HepG2 (cell line): ENCODE measurements around the gene CCDC116. TPM values are rescaled to one million over a fixed set of nuclear protein-coding genes. Genes with fewer than 3 reads are reported as not detected.

Source experiments
- ATF7 ChIP-seq, 2 experiments: fragments of 450-650 bp in 1 of 2; sonication (generic) in 1 of 2; formaldehyde crosslinking in 1 of 2; IDR thresholded peaks; 2 replicates each; pipeline versions ENCODE4 v1.4.0 to v1.6.1; 2016 to 2020; ENCODE audit warnings: antibody characterized with exemption in 1 of 2, mild to moderate bottlenecking in 1 of 2, missing genetic modification reagents in 1 of 2
- CENPX ChIP-seq: sonication (generic); formaldehyde crosslinking; IDR thresholded peaks from 2 replicates; pipeline ENCODE4 v1.9.0; 2021; ENCODE audit warnings: mild to moderate bottlenecking, missing genetic modification reagents, moderate library complexity
- GTF2F1 ChIP-seq: fragments of 150-350 bp; IDR thresholded peaks from 2 replicates; pipeline ENCODE4 v1.6.1; 2014; ENCODE audit warnings: low read length
- IKZF1 ChIP-seq: fragments of 450-650 bp; IDR thresholded peaks from 2 replicates; pipeline ENCODE4 v1.7.1; 2016
- KLF13 ChIP-seq: sonication (generic); formaldehyde crosslinking; IDR thresholded peaks from 2 replicates; pipeline ENCODE4 v1.4.0; 2020; ENCODE audit warnings: mild to moderate bottlenecking, missing genetic modification reagents
- MBNL3 ChIP-seq: fragments of 250-450 bp; sonication (Bioruptor Pico); conservative IDR thresholded peaks from 2 replicates; pipeline ENCODE4 v1.8.0; 2022; ENCODE audit warnings: mild to moderate bottlenecking, inconsistent platforms
- MED13 ChIP-seq: sonication (generic); formaldehyde crosslinking; IDR thresholded peaks from 2 replicates; pipeline ENCODE4 v1.5.0; 2020; ENCODE audit warnings: missing genetic modification reagents
- MIXL1 ChIP-seq: IDR thresholded peaks from 2 replicates; pipeline ENCODE4 v1.6.1; 2016
- NR2C2 ChIP-seq: sonication (generic); formaldehyde crosslinking; IDR thresholded peaks from 2 replicates; pipeline ENCODE4 v1.4.0; 2020; ENCODE audit warnings: missing genetic modification reagents, mild to moderate bottlenecking, moderate library complexity, borderline replicate concordance
- PHF8 ChIP-seq: sonication (generic); formaldehyde crosslinking; IDR thresholded peaks from 2 replicates; pipeline ENCODE4 v1.5.0; 2020; ENCODE audit warnings: missing genetic modification reagents
- SOX6 ChIP-seq, 2 experiments: fragments of 450-650 bp in 1 of 2; sonication (generic) in 1 of 2; formaldehyde crosslinking in 1 of 2; IDR thresholded peaks; 2 replicates each; pipeline versions ENCODE4 v1.4.0 to v1.6.1; 2017 to 2020; ENCODE audit warnings: antibody characterized with exemption in 1 of 2, mild to moderate bottlenecking in 1 of 2, missing genetic modification reagents in 1 of 2
- SP2 ChIP-seq: sonication (generic); formaldehyde crosslinking; IDR thresholded peaks from 2 replicates; pipeline ENCODE4 v1.5.1; 2020; ENCODE audit warnings: mild to moderate bottlenecking, missing genetic modification reagents
- TCF12 ChIP-seq, 2 experiments: fragments of 450-650 bp in 1 of 2; sonication (generic) in 1 of 2; formaldehyde crosslinking in 1 of 2; IDR thresholded peaks; 2 replicates each; pipeline versions ENCODE4 v1.6.1 to v1.8.0; 2017 to 2022; ENCODE audit warnings: antibody characterized with exemption in 1 of 2, mild to moderate bottlenecking in 1 of 2, missing genetic modification reagents in 1 of 2, moderate library complexity in 1 of 2
- ZBTB42 ChIP-seq: sonication (generic); formaldehyde crosslinking; IDR thresholded peaks from 2 replicates; pipeline ENCODE4 v1.5.0; 2020; ENCODE audit warnings: mild to moderate bottlenecking, missing genetic modification reagents
- ZFP82 ChIP-seq: sonication (generic); formaldehyde crosslinking; IDR thresholded peaks from 2 replicates; pipeline ENCODE4 v1.5.1; 2020; ENCODE audit warnings: mild to moderate bottlenecking, missing genetic modification reagents, borderline replicate concordance
- ZNF282 ChIP-seq: fragments of 450-650 bp; IDR thresholded peaks from 2 replicates; pipeline ENCODE4 v1.6.1; 2018; ENCODE audit not compliant: partially characterized antibody
- ZNF292 ChIP-seq: sonication (generic); formaldehyde crosslinking; IDR thresholded peaks from 2 replicates; pipeline ENCODE4 v1.8.1; 2022; ENCODE audit warnings: mild to moderate bottlenecking, low read depth, missing genetic modification reagents, borderline replicate concordance
- ZNF354B ChIP-seq: sonication (generic); formaldehyde crosslinking; IDR thresholded peaks from 2 replicates; pipeline ENCODE4 v1.8.0; 2022; ENCODE audit warnings: mild to moderate bottlenecking, missing genetic modification reagents
- ZNF367 ChIP-seq: sonication (generic); formaldehyde crosslinking; IDR thresholded peaks from 2 replicates; pipeline ENCODE4 v1.4.0; 2020; ENCODE audit warnings: missing genetic modification reagents, borderline replicate concordance
- ZNF460 ChIP-seq: sonication (generic); formaldehyde crosslinking; IDR thresholded peaks from 2 replicates; pipeline ENCODE4 v1.5.1; 2020; ENCODE audit warnings: missing genetic modification reagents, mild to moderate bottlenecking, borderline replicate concordance
- ZNF556 ChIP-seq: sonication (generic); formaldehyde crosslinking; IDR thresholded peaks from 2 replicates; pipeline ENCODE4 v1.4.0; 2020; ENCODE audit warnings: mild to moderate bottlenecking, missing genetic modification reagents, borderline replicate concordance
- ZNF703 ChIP-seq: sonication (generic); formaldehyde crosslinking; IDR thresholded peaks from 2 replicates; pipeline ENCODE4 v1.5.1; 2020; ENCODE audit warnings: missing genetic modification reagents, mild to moderate bottlenecking, moderate library complexity, borderline replicate concordance
- polyA plus RNA-seq, 8 experiments: library from polyadenylated mRNA; depleted of rRNA in 3 of 8; stranded (reverse) in 7 of 8; unstranded in 1 of 8; fragments of >200 nt; fragmentation: Illumina TruSeq in 4 of 8; extraction: Trizol in 4 of 8; gene quantifications; 2 replicates each; pipeline versions ENCODE4 v1.2.1 to v1.2.3, GENCODE V29; 2011 to 2016; ENCODE audit warnings: low read depth in 4 of 8, missing spikeins in 1 of 8, mixed read lengths in 1 of 8; ENCODE audit not compliant: insufficient read depth in 1 of 8
- total RNA-seq, 5 experiments: library from RNA; depleted of rRNA; stranded (reverse); fragments of >200 nt; fragmentation: Illumina TruSeq; extraction: Trizol; gene quantifications; 2 replicates each; pipeline ENCODE4 v1.2.3, GENCODE V29; 2016; ENCODE audit warnings: low read depth in 1 of 5
- TF ChIP-seq, protein P1 (sequence below): sonication (generic); formaldehyde crosslinking; IDR thresholded peaks from 2 replicates; pipeline ENCODE4 v1.5.0; 2020; ENCODE audit warnings: mild to moderate bottlenecking, missing genetic modification reagents, borderline replicate concordance
- TF ChIP-seq, protein P2 (sequence below): sonication (generic); formaldehyde crosslinking; IDR thresholded peaks from 2 replicates; pipeline ENCODE4 v1.4.0; 2020; ENCODE audit warnings: mild to moderate bottlenecking, missing genetic modification reagents
- TF ChIP-seq, protein P3 (sequence below): sonication (generic); formaldehyde crosslinking; IDR thresholded peaks from 2 replicates; pipeline ENCODE4 v1.8.0; 2022; ENCODE audit warnings: mild to moderate bottlenecking, missing genetic modification reagents

The CCDC116 gene
- total and polyA plus RNA-seq, 2 of the 13 experiments (the other 11 are each of a cell fraction or from before 2014, with no cell fraction given), result 0.15 to 0.33 TPM

DNA sequence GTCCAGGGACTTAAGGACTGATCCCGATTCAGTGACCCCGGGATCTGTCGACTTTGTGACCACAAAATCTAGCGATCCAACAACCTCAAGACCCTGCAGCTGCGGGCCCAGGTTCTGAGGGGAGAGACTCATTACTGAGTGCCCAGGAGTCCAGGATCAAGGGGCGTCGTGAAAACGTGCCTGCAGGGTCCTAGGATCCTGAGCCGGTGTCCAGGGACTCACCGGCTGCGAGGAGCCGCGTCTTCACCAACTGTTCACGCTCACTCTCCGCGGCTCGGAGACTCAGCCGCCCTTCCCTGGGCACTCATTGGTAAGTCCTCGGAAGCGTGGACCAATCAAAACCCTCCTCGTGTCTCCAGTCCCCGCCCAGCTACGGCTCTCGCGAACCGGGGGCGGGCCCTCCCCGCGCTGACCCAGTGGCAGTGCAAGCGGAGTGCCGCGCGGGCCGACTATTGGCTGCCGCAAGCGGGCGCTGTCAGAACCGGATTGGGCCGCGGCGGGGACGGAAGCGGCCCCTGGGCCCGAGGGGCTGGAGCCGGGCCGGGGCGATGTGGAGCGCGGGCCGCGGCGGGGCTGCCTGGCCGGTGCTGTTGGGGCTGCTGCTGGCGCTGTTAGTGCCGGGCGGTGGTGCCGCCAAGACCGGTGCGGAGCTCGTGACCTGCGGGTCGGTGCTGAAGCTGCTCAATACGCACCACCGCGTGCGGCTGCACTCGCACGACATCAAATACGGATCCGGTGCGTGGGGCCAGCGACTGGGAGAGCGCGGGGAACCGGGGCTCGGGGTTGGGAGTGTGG is 9.4 kb downstream of the CCDC116 start, which contains the start of gene SDF2L1 (continued):
- TF ChIP-seq, protein P1, sequence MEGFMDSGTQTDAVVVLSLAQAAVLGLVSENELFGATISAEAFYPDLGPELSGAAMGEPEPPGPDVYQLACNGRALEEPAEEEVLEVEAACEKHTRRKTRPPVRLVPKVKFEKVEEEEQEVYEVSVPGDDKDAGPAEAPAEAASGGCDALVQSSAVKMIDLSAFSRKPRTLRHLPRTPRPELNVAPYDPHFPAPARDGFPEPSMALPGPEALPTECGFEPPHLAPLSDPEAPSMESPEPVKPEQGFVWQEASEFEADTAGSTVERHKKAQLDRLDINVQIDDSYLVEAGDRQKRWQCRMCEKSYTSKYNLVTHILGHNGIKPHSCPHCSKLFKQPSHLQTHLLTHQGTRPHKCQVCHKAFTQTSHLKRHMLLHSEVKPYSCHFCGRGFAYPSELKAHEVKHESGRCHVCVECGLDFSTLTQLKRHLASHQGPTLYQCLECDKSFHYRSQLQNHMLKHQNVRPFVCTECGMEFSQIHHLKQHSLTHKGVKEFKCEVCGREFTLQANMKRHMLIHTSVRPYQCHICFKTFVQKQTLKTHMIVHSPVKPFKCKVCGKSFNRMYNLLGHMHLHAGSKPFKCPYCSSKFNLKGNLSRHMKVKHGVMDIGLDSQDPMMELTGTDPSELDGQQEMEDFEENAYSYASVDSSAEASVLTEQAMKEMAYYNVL, result no peak
- TF ChIP-seq IKZF1 (no peak), ZNF354B (CRISPR knock-in tag) (no peak; the same call in 1 of the 2 replicates), MIXL1 (CRISPR knock-in tag) (no peak), MED13 (CRISPR knock-in tag) (no peak), ZNF282 (no peak), NR2C2 (CRISPR knock-in tag) (peak; percentile 43; the same call in 1 of the 2 replicates), ZNF292 (CRISPR knock-in tag) (no peak), SOX6 (IDR thresholded peaks at IDR 0.05) (no peak), SOX6 (CRISPR knock-in tag; IDR thresholded peaks at IDR 0.05) (no peak), ZNF460 (CRISPR knock-in tag) (no peak), KLF13 (CRISPR knock-in tag) (no peak), ATF7 (IDR thresholded peaks at IDR 0.05) (no peak), ATF7 (CRISPR knock-in tag; IDR thresholded peaks at IDR 0.05) (no peak), MBNL3 (CRISPR knock-in tag) (no peak), ZNF703 (CRISPR knock-in tag) (no peak), CENPX (no peak), PHF8 (CRISPR knock-in tag) (peak; percentile 57; the same call in 1 of the 2 replicates), ZBTB42 (CRISPR knock-in tag) (no peak), SP2 (CRISPR knock-in tag) (peak; percentile 95), ZFP82 (no peak), ZNF367 (CRISPR knock-in tag) (no peak), ZNF556 (no peak), GTF2F1 (no peak), TCF12 (IDR thresholded peaks at IDR 0.05) (no peak), TCF12 (CRISPR knock-in tag; IDR thresholded peaks at IDR 0.05) (no peak)
- TF ChIP-seq, protein P2, sequence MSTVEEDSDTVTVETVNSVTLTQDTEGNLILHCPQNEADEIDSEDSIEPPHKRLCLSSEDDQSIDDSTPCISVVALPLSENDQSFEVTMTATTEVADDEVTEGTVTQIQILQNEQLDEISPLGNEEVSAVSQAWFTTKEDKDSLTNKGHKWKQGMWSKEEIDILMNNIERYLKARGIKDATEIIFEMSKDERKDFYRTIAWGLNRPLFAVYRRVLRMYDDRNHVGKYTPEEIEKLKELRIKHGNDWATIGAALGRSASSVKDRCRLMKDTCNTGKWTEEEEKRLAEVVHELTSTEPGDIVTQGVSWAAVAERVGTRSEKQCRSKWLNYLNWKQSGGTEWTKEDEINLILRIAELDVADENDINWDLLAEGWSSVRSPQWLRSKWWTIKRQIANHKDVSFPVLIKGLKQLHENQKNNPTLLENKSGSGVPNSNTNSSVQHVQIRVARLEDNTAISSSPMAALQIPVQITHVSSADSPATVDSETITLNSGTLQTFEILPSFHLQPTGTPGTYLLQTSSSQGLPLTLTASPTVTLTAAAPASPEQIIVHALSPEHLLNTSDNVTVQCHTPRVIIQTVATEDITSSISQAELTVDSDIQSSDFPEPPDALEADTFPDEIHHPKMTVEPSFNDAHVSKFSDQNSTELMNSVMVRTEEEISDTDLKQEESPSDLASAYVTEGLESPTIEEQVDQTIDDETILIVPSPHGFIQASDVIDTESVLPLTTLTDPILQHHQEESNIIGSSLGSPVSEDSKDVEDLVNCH (CRISPR knock-in tag), result no peak
- TF ChIP-seq, protein P3, sequence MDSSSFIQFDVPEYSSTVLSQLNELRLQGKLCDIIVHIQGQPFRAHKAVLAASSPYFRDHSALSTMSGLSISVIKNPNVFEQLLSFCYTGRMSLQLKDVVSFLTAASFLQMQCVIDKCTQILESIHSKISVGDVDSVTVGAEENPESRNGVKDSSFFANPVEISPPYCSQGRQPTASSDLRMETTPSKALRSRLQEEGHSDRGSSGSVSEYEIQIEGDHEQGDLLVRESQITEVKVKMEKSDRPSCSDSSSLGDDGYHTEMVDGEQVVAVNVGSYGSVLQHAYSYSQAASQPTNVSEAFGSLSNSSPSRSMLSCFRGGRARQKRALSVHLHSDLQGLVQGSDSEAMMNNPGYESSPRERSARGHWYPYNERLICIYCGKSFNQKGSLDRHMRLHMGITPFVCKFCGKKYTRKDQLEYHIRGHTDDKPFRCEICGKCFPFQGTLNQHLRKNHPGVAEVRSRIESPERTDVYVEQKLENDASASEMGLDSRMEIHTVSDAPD, result no peak
